ENCODE results near the gene DENND1B.

- TF ChIP-seq, protein P1, sequence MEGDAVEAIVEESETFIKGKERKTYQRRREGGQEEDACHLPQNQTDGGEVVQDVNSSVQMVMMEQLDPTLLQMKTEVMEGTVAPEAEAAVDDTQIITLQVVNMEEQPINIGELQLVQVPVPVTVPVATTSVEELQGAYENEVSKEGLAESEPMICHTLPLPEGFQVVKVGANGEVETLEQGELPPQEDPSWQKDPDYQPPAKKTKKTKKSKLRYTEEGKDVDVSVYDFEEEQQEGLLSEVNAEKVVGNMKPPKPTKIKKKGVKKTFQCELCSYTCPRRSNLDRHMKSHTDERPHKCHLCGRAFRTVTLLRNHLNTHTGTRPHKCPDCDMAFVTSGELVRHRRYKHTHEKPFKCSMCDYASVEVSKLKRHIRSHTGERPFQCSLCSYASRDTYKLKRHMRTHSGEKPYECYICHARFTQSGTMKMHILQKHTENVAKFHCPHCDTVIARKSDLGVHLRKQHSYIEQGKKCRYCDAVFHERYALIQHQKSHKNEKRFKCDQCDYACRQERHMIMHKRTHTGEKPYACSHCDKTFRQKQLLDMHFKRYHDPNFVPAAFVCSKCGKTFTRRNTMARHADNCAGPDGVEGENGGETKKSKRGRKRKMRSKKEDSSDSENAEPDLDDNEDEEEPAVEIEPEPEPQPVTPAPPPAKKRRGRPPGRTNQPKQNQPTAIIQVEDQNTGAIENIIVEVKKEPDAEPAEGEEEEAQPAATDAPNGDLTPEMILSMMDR (optimal IDR thresholded peaks at IDR 0.05 in 1 of 3, IDR thresholded peaks at IDR 0.05 in 1 of 3, conservative IDR thresholded peaks at IDR 0.05 in 1 of 3; ENCODE audit: extremely low read depth in 1 of 3, insufficient read depth in 2 of 3, low read length in 3 of 3) = no peak
- TF ChIP-seq EZH2 (IDR thresholded peaks at IDR 0.05; ENCODE audit: low read length) = no peak
Measured at GRCh38 chr1:197467881-197468280, 307.4 kb downstream of the DENND1B start.
